GM19238 (cell line): ENCODE measurements around the gene RSBN1L.
A peak's percentile ranks its signal among the peaks of the same experiment; 100 is the strongest.
"Not testable (repeated sequence)": the region's sequence is repeated elsewhere in the genome, so short reads cannot be mapped to it uniquely, and the experiment has no call there.

Source experiments
- DNase-seq: peaks from one replicate; pipeline ENCODE4 v3.0.0; 2011; ENCODE audit warnings: low spot score; ENCODE audit not compliant: insufficient read length

The RSBN1L gene

DNA sequence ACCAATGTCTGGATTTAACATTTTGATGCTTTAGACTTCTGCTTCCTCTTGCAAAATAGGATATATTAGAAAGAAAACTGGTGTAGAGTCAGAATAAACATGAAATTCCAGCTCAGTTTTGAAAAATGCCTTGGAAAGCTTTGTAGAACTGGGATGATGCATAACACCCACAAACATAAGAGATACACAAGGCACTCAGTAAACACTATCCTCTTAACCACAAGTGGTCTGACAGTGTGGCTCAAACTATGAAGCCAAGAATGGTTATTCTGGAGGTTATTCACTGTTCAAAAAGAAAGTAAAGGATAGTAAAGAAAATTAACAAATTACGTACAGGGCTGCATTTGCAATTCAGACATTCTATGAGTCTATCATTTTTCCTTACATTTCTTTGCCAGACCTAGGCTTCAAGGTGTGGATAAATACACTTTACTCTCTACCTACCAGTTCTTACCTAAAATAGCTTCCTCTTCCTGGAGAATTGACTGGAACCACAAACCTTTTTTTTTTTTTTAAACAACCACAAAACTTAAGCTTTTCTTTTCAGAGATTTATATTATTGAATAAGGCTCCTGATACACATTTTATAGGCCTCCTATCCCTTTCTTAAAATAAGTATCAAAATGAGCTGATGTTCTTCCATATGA, 9.0 kb upstream of the RSBN1L start:
- DNase-seq: no peak

DNA sequence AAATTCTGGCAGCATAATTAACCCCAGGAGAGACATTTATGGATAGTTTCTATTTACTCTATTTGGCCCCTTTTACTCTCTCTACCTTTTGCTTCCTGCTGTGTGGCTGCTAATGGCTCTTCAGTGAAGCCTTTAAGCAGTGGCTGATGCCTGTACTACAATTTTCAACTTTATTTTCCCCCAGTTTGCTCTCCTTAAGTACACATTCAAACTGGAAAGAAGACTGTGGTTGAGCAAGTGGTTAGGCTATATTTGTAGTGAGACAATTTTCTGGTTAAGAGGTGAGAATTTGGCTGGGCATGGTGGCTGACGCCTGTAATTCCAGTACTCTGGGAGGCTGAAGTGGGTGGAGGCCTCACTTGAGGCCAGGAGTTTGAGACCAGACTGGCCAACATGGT, 8.5 kb upstream of the RSBN1L start:
- no peak for DNase-seq

DNA sequence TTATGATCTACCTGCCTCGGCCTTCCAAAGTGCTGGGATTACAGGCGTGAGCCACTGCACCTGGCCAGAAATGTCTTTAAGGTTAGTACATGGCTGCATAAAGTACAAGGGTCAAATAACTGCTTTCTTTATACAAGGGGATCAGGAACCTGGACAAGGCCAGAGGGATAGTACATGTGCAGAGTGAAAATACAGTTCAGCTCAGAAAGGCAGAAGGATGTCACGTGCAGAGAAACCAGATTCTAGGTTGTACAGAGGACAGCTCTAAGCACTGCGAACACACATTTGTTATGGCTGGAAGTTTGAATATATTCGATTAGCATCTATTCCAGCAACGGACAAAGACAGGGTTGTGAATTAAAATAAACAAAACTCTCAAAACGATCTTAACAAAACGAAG, 6.0 kb upstream of the RSBN1L start:
- no peak for DNase-seq

DNA sequence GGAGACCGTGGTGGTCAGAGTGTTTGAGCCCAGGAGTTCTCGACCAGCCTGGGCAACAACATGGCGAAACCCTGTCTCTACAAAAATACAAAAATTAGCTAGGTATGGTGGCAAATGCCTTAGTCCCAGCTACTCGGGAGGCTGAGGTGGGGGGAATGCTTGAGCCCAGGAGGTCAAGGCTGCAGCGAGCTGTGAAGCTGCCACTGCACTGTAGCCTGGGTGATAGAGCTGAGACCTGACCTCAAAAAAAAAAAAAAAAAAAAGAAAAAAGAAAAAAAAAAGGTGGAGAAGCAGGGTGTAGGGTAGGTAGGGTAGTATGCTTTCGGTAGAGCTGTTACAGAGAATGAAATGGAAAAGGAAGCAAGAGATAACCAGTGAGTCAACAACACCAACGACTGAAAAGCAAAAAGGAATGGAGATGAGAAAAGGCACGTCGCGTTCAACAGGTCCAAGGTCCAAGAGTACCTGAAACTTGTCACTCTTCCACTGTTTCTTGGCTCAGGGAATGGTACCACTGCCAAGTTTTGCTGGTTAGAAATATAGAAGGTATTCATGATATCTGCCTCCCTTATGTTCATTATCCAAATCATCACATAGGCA, 4.3 kb upstream of the RSBN1L start:
- no peak for DNase-seq

DNA sequence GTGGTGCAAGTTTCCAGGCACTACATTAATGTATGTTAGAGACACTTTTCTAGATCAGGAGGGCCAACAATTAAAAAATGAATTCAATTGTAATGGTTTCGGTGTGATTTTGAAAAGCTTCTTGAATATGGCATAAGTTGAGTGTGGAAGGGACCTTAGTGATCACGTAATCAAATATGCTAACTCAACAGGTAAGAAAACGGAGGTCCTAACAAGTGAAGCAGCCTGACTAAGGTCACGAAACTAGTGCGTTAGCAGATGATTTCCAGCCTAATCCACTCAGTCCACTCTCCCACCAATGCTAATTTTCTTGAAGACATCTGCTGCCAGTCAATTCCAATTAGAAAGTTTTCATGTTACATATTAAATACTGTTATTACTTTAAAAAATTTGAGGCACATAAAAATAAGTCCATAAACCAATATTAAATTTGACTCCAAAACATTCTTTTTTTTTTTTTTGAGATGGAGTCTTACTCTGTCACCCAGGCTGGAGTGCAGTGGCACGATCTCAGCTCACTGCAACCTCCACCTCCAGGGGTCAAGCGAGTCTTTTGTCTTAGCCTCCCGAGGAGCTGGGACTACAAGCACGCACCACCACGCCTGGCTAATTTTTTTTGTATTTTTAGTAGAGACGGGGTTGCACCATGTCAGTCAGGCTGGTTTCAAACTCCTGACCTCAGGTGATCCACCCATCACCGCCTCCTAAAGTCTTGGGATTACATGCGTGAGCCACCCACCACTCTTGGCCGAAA, 2.3 kb upstream of the RSBN1L start:
- DNase-seq: no peak

DNA sequence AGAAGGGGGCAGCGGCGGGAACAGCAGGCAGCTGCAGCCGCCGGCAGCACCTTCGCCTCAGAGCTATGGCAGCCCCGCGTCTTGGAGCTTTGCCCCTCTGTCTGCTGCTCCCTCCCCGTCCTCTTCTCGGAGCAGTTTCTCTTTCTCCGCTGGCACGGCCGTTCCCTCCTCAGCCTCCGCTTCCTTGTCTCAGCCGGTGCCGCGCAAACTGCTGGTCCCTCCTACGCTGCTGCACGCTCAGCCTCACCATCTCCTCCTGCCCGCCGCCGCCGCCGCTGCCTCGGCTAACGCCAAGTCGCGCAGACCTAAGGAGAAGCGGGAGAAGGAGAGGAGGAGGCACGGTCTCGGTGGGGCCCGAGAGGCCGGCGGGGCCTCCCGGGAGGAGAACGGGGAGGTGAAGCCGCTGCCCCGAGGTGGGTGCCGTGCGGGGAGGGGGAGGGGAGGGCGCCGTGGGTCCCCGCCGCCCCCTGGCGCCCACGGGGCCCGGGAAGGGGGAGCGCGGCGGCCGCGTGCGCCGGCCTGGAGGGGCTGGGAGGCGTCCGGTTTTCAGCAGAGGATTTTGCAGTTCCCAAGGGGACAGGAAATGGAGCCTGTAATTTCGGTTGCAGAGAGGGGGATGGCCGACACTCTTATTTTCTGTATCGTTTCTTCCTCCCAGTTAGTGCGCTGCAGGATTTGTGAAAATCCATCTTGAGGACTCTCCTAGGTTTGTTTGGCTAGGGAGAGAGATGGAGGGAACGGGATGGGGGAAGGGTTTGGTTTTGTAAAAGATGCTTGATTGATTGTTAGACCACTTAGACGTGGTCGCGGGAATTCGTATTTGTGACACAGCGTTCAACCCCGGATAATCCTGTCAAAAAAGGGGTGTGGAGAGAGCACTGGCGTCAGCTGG, 630 bp downstream of the RSBN1L start:
- DNase-seq: peak; percentile 10

DNA sequence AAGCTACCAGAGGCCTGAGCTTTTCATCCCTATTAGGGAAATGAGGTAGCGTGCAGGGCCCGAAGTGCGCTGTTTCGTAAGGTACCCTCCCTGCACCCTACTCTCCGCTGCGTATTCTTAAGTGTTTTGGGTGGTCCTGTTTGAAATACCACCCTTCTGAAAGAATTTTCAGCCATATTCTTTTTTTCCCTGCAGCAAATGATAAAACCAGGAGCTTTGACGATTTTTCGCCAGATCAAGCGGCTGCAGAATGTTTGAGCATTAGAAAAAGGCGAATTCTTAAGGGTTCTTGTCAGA, 1.2 kb downstream of the RSBN1L start:
- DNase-seq: no peak

DNA sequence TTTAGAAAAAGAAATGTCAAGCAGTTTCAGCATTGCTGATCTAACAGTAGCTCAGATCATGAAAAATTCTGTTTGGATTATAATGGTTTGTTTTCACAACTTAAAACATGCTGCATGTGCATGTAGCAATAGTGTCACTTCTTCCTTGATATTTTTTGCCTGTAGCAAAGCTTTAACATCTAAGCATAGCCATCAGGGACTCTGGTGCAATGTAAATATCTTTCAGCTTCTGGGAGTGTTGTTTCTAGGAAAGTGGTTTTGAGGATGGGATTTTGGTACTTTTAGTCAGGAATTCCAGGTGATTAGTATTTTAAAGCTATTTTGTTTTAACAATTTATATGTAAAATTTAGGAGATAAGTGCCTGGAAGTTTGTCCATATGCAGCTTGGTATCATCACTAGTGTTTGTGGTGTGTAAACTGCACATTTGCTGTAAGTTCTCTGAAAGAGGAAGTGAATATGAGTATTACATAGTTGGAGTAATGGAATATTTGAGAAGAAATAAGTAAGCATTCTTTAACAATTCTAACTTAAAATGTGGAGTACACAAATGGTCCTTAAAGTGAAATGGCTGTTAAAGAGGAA, 1.9 kb downstream of the RSBN1L start:
- DNase-seq: no peak

DNA sequence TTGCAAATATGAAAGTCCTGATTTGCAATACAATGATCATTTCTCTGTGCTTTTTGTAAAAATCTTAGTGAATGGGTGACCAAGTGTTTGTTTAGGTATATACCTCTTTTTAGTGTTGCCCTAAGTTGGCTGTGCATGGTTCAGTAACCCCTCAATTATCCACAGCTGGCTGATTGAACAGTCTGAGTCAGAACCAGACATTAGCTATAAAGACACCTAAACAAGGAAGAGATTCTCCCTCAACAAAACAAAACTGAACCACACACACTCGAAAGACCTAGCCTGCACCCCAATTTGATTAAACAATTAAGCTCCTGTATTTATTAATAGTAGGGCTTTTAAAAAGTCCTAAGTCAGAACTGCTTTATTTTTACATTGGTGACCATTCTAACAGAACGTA, 2.8 kb downstream of the RSBN1L start:
- peak; percentile 40 for DNase-seq

DNA sequence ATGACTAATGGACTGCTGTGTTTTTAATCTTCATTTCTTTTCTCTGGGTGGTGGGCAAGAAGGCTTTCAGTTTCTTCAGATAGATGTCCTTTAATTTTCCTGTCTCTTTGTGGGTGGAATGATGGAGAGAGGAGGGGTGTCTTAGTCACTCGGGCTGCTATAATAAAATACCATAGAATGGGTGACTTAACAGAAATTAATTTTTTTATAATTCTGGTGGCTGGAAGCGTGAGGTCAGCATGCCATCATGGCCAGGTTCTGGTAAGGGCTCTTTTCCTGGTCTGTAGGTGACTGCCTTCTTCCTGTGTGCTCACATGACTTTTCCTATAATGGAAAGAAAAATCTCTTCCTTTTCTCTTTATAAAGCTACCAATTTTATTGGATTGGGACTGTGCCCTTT, 6.3 kb downstream of the RSBN1L start:
- DNase-seq: no peak

DNA sequence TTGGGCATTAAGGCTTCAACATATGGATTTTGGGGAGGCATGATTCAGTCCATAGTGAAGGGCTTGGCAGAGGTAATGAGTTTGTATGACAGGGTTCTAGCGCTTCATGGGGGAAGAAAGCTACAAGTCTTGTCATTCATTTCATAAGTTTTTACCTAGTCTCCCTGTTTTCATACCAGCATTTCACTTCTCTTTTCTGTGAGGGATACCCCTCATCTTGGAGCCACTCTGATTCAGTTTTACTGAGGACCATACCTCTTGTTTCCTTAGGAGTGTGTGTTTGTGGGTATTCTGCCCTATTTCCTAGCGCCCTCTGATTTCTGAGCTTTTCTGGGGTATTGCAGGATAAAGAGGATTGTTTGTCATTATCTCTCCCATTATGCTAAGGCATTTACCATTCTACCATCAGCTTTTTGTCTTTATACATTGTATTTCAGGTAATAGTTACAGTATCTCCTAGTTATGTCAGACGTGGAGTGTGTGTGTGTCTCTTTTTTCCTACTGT, 6.8 kb downstream of the RSBN1L start:
- DNase-seq: no peak

DNA sequence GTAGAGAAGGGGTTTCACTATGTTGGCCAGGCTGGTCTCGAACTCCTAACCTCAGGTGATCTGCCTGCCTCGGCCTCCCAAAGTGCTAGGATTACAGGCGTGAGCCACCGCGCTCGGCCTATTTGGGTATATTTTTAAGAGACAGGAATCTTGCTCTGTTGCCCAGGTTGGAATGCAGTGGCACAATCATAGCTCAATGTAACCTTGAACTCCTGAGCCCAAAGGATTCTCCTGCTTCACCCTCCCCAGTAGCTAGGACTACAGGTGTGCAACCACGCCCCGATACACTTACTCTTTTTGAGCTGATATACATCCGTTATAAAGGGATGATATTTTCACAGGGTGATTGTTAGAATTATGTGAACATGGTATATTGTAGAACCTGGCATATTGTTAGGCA, 7.4 kb downstream of the RSBN1L start:
- not testable (repeated sequence) for DNase-seq

DNA sequence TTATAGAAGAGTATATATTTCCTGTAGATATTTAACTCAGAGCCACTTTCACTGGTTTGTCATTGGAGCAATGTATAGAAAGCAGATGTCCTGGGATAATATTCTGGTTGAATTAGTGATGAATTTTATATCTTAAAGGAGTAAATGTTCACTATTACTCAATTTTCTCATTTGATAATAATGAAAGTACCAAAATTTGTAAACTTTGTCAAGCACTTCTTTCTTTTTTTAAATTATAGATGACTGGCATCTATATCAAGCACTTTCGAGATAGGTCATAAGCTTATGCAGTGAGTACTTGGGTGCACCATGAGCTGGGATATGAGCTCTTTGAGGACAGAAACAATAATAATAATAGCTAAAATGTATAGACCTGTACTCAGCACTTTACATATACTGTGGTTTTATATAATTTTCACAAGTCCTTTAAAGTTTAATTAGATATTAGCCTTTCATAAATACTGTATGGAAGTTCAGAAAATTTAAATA, 11.3 kb downstream of the RSBN1L start:
- DNase-seq: no peak

DNA sequence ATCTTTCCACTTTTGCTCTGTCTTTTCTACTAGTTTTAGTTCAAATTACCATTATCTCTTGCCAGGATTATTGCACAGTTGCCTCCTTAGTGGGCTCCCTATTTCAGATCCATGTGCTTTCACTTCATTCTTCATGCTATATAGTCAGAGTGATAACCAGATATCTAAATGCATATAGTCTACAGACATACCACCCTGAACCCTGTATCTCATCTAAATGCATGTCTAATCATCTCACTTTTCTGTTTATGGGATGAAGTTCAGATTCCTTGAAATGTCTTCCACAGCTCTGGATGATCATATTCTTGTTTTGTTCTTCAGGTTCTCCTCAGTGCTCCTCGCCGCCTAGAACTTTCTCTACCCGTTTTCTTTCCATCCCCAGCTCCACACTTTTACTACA, 13.8 kb downstream of the RSBN1L start:
- no peak for DNase-seq

DNA sequence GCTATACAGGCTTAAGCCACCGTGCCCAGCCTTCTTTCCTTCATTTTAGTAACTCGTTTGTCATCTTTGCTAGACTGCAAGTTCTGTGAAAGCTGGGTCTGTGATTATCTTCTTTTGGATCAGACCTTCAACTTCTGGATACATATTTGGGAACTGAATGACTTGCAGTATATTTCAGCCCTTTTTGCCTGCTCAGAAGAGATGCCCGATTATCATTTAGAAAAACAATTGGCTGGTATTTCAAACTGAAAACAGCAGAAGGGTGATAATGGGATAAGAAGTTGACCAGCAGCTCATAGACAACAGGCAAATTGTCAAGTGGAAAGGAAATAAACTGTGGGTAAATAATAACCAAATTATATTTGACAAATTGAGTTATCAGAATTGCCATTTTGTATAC, 14.6 kb downstream of the RSBN1L start:
- DNase-seq: no peak

DNA sequence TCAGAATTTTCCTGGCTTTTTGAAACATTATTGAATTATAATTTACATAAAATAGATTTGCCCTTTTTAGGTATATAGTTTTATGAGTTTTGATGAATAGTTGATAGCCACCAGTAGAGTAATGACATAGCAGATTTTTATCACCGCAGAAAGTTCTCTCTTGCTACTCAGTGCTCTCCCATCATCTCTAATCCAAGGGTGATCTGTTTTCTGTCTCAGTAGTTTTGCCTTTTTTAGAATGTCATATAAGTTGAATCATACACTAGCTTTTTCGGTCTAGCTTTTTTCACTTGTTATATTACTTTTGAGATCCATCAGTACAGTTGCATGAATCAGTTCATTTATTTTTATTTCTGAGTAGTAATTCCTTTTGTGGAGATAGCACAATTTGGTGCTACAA, 17.9 kb downstream of the RSBN1L start:
- no peak for DNase-seq

DNA sequence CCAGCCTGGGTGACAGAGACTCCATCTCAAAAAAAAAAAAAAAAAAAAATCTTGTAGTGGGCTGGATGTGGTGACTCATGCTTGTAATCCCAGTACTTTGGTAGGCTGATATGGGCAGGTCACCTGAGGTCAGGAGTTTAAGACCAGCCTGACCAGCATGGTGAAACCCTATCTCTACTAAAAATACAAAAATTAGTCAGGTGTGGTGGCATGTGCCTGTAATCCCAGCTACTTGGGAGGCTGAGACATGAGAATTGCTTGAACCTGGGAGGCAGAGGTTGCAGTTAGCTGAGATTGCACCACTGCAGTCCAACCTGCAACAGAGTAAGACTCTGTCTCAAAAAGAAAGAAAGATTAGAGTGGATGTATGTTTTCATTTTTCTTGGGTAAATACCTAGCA, 18.7 kb downstream of the RSBN1L start:
- DNase-seq: not testable (repeated sequence)

DNA sequence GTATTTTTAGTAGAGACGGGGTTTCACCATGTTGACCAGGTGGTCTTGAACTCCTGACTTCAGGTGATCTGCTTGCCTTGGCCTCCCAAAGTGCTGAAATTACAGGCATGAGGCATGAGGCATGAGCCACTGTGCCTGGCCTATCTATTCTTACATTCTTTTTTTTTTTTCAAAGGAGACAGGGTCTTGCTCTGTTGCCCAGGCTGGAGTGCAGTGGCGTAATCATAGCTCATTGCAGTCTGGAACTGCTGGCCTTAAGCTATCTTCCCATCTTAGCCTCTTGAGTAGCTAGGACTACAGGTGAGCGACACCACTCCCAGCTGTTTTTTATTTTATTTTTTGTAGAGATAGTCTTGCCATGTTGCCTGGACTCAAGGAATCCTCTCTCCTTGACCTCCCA, 20.5 kb downstream of the RSBN1L start:
- no peak for DNase-seq

DNA sequence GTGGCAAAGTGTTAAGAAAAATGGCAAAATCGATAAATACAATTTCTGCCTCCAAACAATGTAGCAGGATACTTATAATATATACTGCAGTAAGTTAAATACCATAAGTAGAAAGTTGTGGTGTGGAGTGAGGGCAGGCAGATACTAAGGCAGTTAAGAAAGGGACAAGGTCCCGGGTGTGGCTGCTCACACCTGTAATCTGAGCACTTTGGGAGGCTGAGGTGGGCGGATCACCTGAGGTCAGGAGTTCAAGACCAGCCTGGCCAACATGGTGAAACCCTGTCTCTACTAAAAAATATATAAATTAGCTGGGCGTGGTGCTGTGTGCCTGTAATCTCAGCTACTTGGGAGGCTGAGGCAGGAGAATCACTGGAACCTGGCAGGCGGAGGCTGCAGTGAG, 21.3 kb downstream of the RSBN1L start:
- DNase-seq: not testable (repeated sequence)

DNA sequence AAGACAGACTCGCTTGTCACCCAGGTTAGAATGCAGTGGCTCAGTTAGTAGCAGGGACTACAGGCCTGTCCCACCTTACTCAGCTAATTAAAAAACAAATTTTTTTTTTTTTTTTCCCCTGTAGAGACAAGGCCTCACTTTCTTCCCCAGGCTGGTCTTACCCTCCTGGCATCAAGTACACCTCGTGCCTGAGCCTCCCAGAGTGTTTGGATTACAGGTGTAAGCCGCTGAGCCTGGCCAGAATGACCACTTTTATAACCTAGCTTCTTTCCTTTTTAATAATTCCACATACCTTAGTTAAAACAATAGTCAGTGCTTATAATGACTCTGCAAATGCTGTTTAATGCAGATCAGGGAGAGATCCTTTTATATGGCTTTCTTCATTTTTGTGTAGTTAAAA, 31.3 kb downstream of the RSBN1L start:
- DNase-seq: no peak

DNA sequence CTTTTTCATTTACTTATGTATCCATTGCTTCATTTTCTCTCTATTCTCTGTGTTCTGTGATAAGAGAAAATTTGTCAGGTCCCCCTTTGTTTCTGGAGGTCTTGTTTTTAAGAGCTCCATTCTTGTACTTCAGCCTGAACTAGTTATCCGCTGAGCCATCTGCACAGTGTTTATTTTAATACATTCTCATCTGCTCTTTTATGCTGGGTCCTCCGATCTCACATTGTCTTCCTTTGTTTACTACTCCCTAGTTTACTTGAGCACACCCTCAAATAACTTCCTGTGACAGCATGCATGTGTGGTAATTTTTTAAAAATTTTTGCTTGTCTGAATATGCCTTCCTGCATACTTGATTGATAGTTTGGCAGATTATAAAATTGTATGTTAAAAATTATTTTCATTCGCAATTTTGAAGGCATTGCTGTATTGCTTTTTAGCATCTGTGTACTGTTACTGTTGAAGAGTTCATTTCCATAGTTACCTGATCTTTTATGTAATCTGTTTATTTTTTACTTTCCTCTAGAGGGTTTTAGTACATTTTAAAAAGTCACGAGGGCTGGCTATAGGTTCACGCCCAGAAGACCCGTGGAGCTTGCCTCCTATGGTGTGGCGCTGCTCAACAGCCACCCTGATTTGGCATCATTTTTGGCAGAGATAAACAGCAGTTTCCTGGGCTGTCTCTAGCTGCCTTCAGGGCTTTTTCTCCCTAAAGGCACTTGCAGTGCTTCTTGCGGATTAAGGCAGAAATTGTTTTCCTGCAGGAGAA, 31.9 kb downstream of the RSBN1L start:
- DNase-seq: no peak
